Kidney epithelial cell (primary cell): ENCODE measurements around the gene PDE11A. TPM values are rescaled to one million over a fixed set of nuclear protein-coding genes. Genes with fewer than 3 reads are reported as not detected.
A peak's percentile ranks its signal among the peaks of the same experiment; 100 is the strongest.

ENCODE experiments used
- DNase-seq: peaks from one replicate; pipeline ENCODE4 v3.0.0-alpha.2; 2010; ENCODE audit warnings: low read depth
- H3K27me3 ChIP-seq: 2 replicates; pipeline ENCODE4 v1.6.0; 2011; ENCODE audit warnings: low read length; ENCODE audit not compliant: control insufficient read depth, insufficient read depth
- H3K36me3 ChIP-seq: 2 replicates; pipeline ENCODE4 v1.5.1; 2011; ENCODE audit warnings: low read length; ENCODE audit not compliant: control insufficient read depth, insufficient read depth
- H3K4me3 ChIP-seq: 2 replicates; pipeline ENCODE4 v1.5.1; 2011; ENCODE audit warnings: low read depth, mild to moderate bottlenecking, control low read depth, low read length
- CTCF ChIP-seq: IDR thresholded peaks from 2 replicates; pipeline ENCODE4 v1.5.1; 2011; ENCODE audit warnings: mild to moderate bottlenecking, moderate library complexity, low read length, control low read depth, inconsistent platforms; ENCODE audit not compliant: insufficient read depth, poor library complexity, severe bottlenecking
- total RNA-seq: library from RNA; depleted of rRNA; stranded (reverse); fragments of >200 nt; gene quantifications from 2 replicates; pipeline ENCODE4 v1.2.3, GENCODE V29; 2015

The PDE11A gene
- total RNA-seq, 1 donor from 2014 or later, result 0.13 TPM

GRCh38 chr2:177782613-177783012, 290.0 kb downstream of the PDE11A start:
- no peak overlapping the region for H3K4me3 ChIP-seq
- no peak for TF ChIP-seq CTCF
- H3K36me3 ChIP-seq, result no peaks in the 10 kb centered on the region
- H3K27me3 ChIP-seq, result no peaks in the 10 kb centered on the region
- no peak for DNase-seq

- no peaks in the 10 kb centered on the region for H3K27me3 ChIP-seq
- TF ChIP-seq CTCF, result no peak
- DNase-seq, result no peak
- H3K36me3 ChIP-seq, result no peaks in the 10 kb centered on the region
- no peak overlapping the region for H3K4me3 ChIP-seq
Observed at GRCh38 chr2:177778472-177778871, 294.1 kb downstream of the PDE11A start.

GRCh38 chr2:177772529-177772928, 300.0 kb downstream of the PDE11A start:
- no peak for DNase-seq
- TF ChIP-seq CTCF, result peak; percentile 48
- no peak overlapping the region for H3K4me3 ChIP-seq
- no peaks in the 10 kb centered on the region for H3K27me3 ChIP-seq
- no peaks in the 10 kb centered on the region for H3K36me3 ChIP-seq

GRCh38 chr2:177771191-177771590, 301.4 kb downstream of the PDE11A start:
- H3K27me3 ChIP-seq, result no peaks in the 10 kb centered on the region
- TF ChIP-seq CTCF, result no peak
- H3K4me3 ChIP-seq, result no peak overlapping the region
- no peaks in the 10 kb centered on the region for H3K36me3 ChIP-seq
- DNase-seq, result no peak

- no peak overlapping the region for H3K4me3 ChIP-seq
- TF ChIP-seq CTCF, result no peak
- no peaks in the 10 kb centered on the region for H3K27me3 ChIP-seq
- no peaks in the 10 kb centered on the region for H3K36me3 ChIP-seq
- DNase-seq, result no peak
Observed at GRCh38 chr2:177767768-177768167, 304.8 kb downstream of the PDE11A start.

- DNase-seq, result no peak
- no peaks in the 10 kb centered on the region for H3K36me3 ChIP-seq
- no peak overlapping the region for H3K4me3 ChIP-seq
- TF ChIP-seq CTCF, result no peak
- H3K27me3 ChIP-seq, result no peaks in the 10 kb centered on the region
Observed at GRCh38 chr2:177765698-177766097, 306.9 kb downstream of the PDE11A start.
